Adrenal gland (tissue), 5 donors: Measurements from ENCODE around the gene MCF2L.

Source experiments
- CTCF ChIP-seq, 6 experiments: fragments of 450-650 bp in 4 of 6; fragments of 200-600 bp in 2 of 6; sonication (generic) in 1 of 6; IDR thresholded peaks; 1 replicate in 5 of 6; 2 replicates in 1 of 6; pipeline versions ENCODE4 v1.5.1 to v1.8.0; 2016 to 2021; ENCODE audit warnings: antibody characterized with exemption in 6 of 6, mild to moderate bottlenecking in 2 of 6, moderate library complexity in 1 of 6
- POLR2A ChIP-seq, 2 donors: fragments of 450-650 bp; IDR thresholded peaks; one replicate each; pipeline ENCODE4 v1.6.1; 2017; ENCODE audit warnings: antibody characterized with exemption in 2 of 2, mild to moderate bottlenecking in 2 of 2, moderate library complexity in 1 of 2
- donor health status: DM: no; HTN: no; CAD: no.

- no peak for TF ChIP-seq CTCF (IDR thresholded peaks at IDR 0.05)
- TF ChIP-seq POLR2A (IDR thresholded peaks at IDR 0.05), result no peak
Measured at GRCh38 chr13:113105921-113106452, 137.0 kb downstream of the MCF2L start.
